Spleen (tissue), 11 donors: ENCODE data around the gene ATP2B3. TPM values are rescaled to one million over a fixed set of nuclear protein-coding genes. Genes with fewer than 3 reads are reported as not detected.
A peak's percentile ranks its signal among the peaks of the same experiment; 100 is the strongest.

Experiments used
- DNase-seq: peaks from one replicate; pipeline ENCODE4 v3.0.0-alpha.2; 2020
- H3K27ac ChIP-seq, 8 donors: fragments of 200-600 bp; sonication (generic) in 7 of 8; 1 replicate in 4 of 8; 2 replicates in 4 of 8; pipeline versions ENCODE4 v1.5.0 to v1.8.0; 2016 to 2021; ENCODE audit warnings: inconsistent platforms in 4 of 8, mild to moderate bottlenecking in 4 of 8, moderate library complexity in 1 of 8
- H3K27me3 ChIP-seq, 7 donors: fragments of 200-600 bp; sonication (generic) in 6 of 7; replicated peaks in 1 of 7; 1 replicate in 4 of 7; 2 replicates in 3 of 7; pipeline versions ENCODE4 v1.5.0 to v1.8.0; 2016 to 2021; ENCODE audit warnings: inconsistent platforms in 3 of 7, mild to moderate bottlenecking in 1 of 7
- H3K36me3 ChIP-seq, 6 donors: fragments of 200-600 bp; sonication (generic) in 5 of 6; 1 replicate in 4 of 6; 2 replicates in 2 of 6; pipeline versions ENCODE4 v1.5.0 to v1.8.0; 2016 to 2021; ENCODE audit warnings: inconsistent platforms in 2 of 6
- H3K4me1 ChIP-seq, 6 donors: fragments of 200-600 bp; sonication (generic) in 5 of 6; 1 replicate in 3 of 6; 2 replicates in 3 of 6; pipeline versions ENCODE4 v1.5.0 to v1.8.0; 2016 to 2021; ENCODE audit warnings: inconsistent platforms in 3 of 6
- H3K4me3 ChIP-seq, 8 donors: fragments of 200-600 bp; sonication (generic) in 7 of 8; 1 replicate in 4 of 8; 2 replicates in 4 of 8; pipeline versions ENCODE4 v1.5.0 to v1.8.0; 2016 to 2021; ENCODE audit warnings: inconsistent platforms in 4 of 8, mild to moderate bottlenecking in 4 of 8, moderate library complexity in 2 of 8
- H3K9me3 ChIP-seq, 8 donors: fragments of 200-600 bp; sonication (generic) in 7 of 8; 1 replicate in 4 of 8; 2 replicates in 4 of 8; pipeline versions ENCODE4 v1.5.0 to v1.8.0; 2016 to 2021; ENCODE audit warnings: inconsistent platforms in 4 of 8
- CTCF ChIP-seq, 11 experiments: fragments of 200-600 bp in 7 of 11; fragments of 450-650 bp in 4 of 11; sonication (generic) in 4 of 11; IDR thresholded peaks in 8 of 11; conservative IDR thresholded peaks in 3 of 11; 1 replicate in 7 of 11; 2 replicates in 4 of 11; pipeline versions ENCODE4 v1.4.0 to v1.8.0; 2016 to 2021; ENCODE audit warnings: antibody characterized with exemption in 11 of 11, inconsistent platforms in 4 of 11, mild to moderate bottlenecking in 1 of 11
- POLR2A ChIP-seq, 3 donors: fragments of 450-650 bp; IDR thresholded peaks; one replicate each; pipeline ENCODE4 v1.5.1; 2017; ENCODE audit warnings: antibody characterized with exemption in 3 of 3, mild to moderate bottlenecking in 1 of 3
- POLR2AphosphoS5 ChIP-seq, 3 donors: sonication (generic); formaldehyde crosslinking; IDR thresholded peaks; one replicate each; pipeline ENCODE4 v1.5.1; 2017; ENCODE audit warnings: antibody characterized with exemption in 3 of 3
- WGBS, 5 donors: extraction: QIAGEN DNeasy Blood & Tissue Kit in 3 of 5; methylation state at CpG; one replicate each; pipeline versions ENCODE4 v1.1.5 to v1.1.7; 2013 to 2018; 5-methylcytosine and 5-hydroxymethylcytosine counted together
- intact Hi-C: fragments of 100-400 bp; cut with DNase I; formaldehyde crosslinking; loops from one replicate; pipeline ENCODE4 v1.15.0; 2023; ENCODE audit warnings: low total_unique reads
- polyA plus RNA-seq, 3 donors: library from polyadenylated mRNA; stranded (reverse); fragments of 200-250 nt; gene quantifications; one replicate each; pipeline ENCODE4 v1.2.1, GENCODE V29; 2013
- total RNA-seq, 7 donors: library from RNA; depleted of rRNA in 3 of 7; stranded (reverse); fragments of >200 nt in 3 of 7; fragmentation: NEBNext Ultra II Directional in 4 of 7; extraction: Animal tissue kit (Norgen Biotek cat#: 25700) in 4 of 7; gene quantifications; one replicate each; pipeline versions ENCODE4 v1.1.0 to v1.2.1, GENCODE V29; 2016 to 2021
- donor health status: healthy with polysubstance abuse.
- donor health status: DM: no; HTN: no; CAD: no; lungs with moderate emphysema.
- donor health status: DM: no; HTN: no; CAD: no.
- donor health status: Bipolar disorder and iron deficiency.
- donor health status: healthy.
- donor health status: DM: no; HTN: no; CAD: no.
- donor health status: DM: yes; HTN: yes; CAD: no.

Gene ATP2B3
- total and polyA plus RNA-seq, 10 donors: 0.07 to 0.13 TPM; not detected in 8

GRCh38 chrX:153476666-153477363 lies 40.6 kb upstream of the ATP2B3 start:
- peak overlapping the region in 5 of 8 donors; percentile 15 to 59 (median 46) for H3K27ac ChIP-seq
- H3K4me1 ChIP-seq: peaks cover 0 to 15% (median 8%) of the 10 kb centered on the region in 6 donors
- no peak overlapping the region for H3K4me3 ChIP-seq
- intact Hi-C loops: no loop called here
- H3K36me3 ChIP-seq: no peaks in the 10 kb centered on the region
- WGBS, 5 donors: 71 to 88% (median 76%) methylated on average over 1 to 16 of the region's 16 CpGs
- H3K9me3 ChIP-seq: no peaks in the 10 kb centered on the region
- DNase-seq: no peak
- H3K27me3 ChIP-seq: peaks cover 0 to 23% (median 0%) of the 10 kb centered on the region in 7 donors
- peak in 1 of 3 donors; percentile 11 for TF ChIP-seq POLR2AphosphoS5 (IDR thresholded peaks at IDR 0.05)
- TF ChIP-seq CTCF (IDR thresholded peaks at IDR 0.05 in 8 of 11, conservative IDR thresholded peaks at IDR 0.05 in 3 of 11): no peak
- TF ChIP-seq POLR2A (IDR thresholded peaks at IDR 0.05): no peak

- Histone ChIP-seq H3K4me1 (peaks cover 0 to 15% (median 8%) of the 10 kb centered on the region in 6 donors), H3K36me3 (no peaks in the 10 kb centered on the region), H3K4me3 (no peak overlapping the region), H3K27me3 (peaks cover 0 to 23% (median 0%) of the 10 kb centered on the region in 7 donors), H3K27ac (peak overlapping the region in 4 of 8 donors; percentile 36 to 59 (median 51)), H3K9me3 (no peaks in the 10 kb centered on the region)
- 66 to 86% (median 76%) methylated on average over 3 to 11 of the region's 11 CpGs for WGBS, 5 donors
- intact Hi-C loops: no loop called here
- TF ChIP-seq POLR2AphosphoS5 (IDR thresholded peaks at IDR 0.05): no peak
- TF ChIP-seq CTCF (IDR thresholded peaks at IDR 0.05 in 8 of 11, conservative IDR thresholded peaks at IDR 0.05 in 3 of 11): no peak
- TF ChIP-seq POLR2A (IDR thresholded peaks at IDR 0.05): no peak
- no peak for DNase-seq
Measured at GRCh38 chrX:153477364-153477857, 40.0 kb upstream of the ATP2B3 start.

- Histone ChIP-seq H3K4me3 (no peak overlapping the region), H3K9me3 (no peaks in the 10 kb centered on the region), H3K4me1 (peaks cover 0 to 15% (median 8%) of the 10 kb centered on the region in 6 donors), H3K27me3 (peaks cover 0 to 23% (median 0%) of the 10 kb centered on the region in 7 donors), H3K36me3 (no peaks in the 10 kb centered on the region), H3K27ac (peak overlapping the region in 1 of 8 donors; percentile 59)
- TF ChIP-seq POLR2AphosphoS5 (IDR thresholded peaks at IDR 0.05): no peak
- no peak for TF ChIP-seq POLR2A (IDR thresholded peaks at IDR 0.05)
- TF ChIP-seq CTCF (IDR thresholded peaks at IDR 0.05 in 8 of 11, conservative IDR thresholded peaks at IDR 0.05 in 3 of 11): no peak
- 80 to 92% (median 85%) methylated on average over 4 to 9 of the region's 9 CpGs for WGBS, 5 donors
- no peak for DNase-seq
- intact Hi-C loops: no loop called here
Measured at GRCh38 chrX:153477901-153478300, 39.5 kb upstream of the ATP2B3 start.

- Histone ChIP-seq H3K9me3 (no peaks in the 10 kb centered on the region), H3K4me1 (peaks cover 0 to 15% (median 8%) of the 10 kb centered on the region in 6 donors), H3K27ac (no peak overlapping the region), H3K4me3 (no peak overlapping the region), H3K36me3 (no peaks in the 10 kb centered on the region), H3K27me3 (peaks cover 0 to 23% (median 0%) of the 10 kb centered on the region in 7 donors)
- intact Hi-C loops: no loop called here
- WGBS, 5 donors: 75 to 96% (median 87%) methylated on average over 6 to 16 of the region's 16 CpGs
- TF ChIP-seq CTCF (IDR thresholded peaks at IDR 0.05 in 8 of 11, conservative IDR thresholded peaks at IDR 0.05 in 3 of 11) (no peak), POLR2AphosphoS5 (IDR thresholded peaks at IDR 0.05) (no peak), POLR2A (IDR thresholded peaks at IDR 0.05) (no peak)
- DNase-seq: no peak
Measured at GRCh38 chrX:153478746-153479145, 38.7 kb upstream of the ATP2B3 start.
